K562 (cell line): Measurements from ENCODE around the gene ZNF80. TPM values are rescaled to one million over a fixed set of nuclear protein-coding genes. Genes with fewer than 3 reads are reported as not detected.

Experiments
- ATAC-seq: fragments of 200-7000 bp; cut with Tn5 transposase; 3 replicates; pipeline ENCODE4 v1.9.1; 2020; ENCODE audit warnings: moderate library complexity
- BruUV-seq: library from RNA; stranded (reverse); fragments of 400-500 nt; replicated peaks from 2 replicates; lab custom pipeline; 2021; lab: Mats Ljungman, UMichigan
- CTCF ChIA-PET: fragments of 300-600 bp; formaldehyde crosslinking; extraction: SDS; loops from one replicate; lab custom pipeline; 2021; ENCODE audit warnings: low intra/inter-chr PET ratio; lab: Yijun Ruan, JAX
- POLR2A ChIA-PET: fragments of 300-600, 350-650 bp; sonication (Branson Sonifier 250); formaldehyde crosslinking; extraction: SDS; loops from one replicate; lab custom pipeline; 2021; ENCODE audit warnings: antibody characterized with exemption, inconsistent platforms; lab: Yijun Ruan, JAX
- DNase-seq, 4 experiments: peaks; one replicate each; pipeline versions ENCODE4 v3.0.0 to v3.0.0-alpha.2; 2011 to 2018; ENCODE audit warnings: low spot score in 3 of 4, mixed read lengths in 3 of 4; ENCODE audit errors: extremely low read depth in 1 of 4
- FAIRE-seq: peaks from 2 replicates; lab custom pipeline; 2011; peaks lifted over from hg19 to GRCh38; lab: Jason Lieb, UNC
- H2AFZ ChIP-seq: 2 replicates; pipeline ENCODE4 v1.6.0; 2011; ENCODE audit warnings: low read depth, low read length, control low read depth, inconsistent platforms
- H3K27ac ChIP-seq: fragments of 200-600 bp; 3 replicates; pipeline ENCODE4 v1.8.0; 2011; ENCODE audit warnings: low read depth, mild to moderate bottlenecking, control low read depth, inconsistent platforms, low read length, moderate library complexity, mixed read lengths; ENCODE audit errors: extremely low read depth
- H3K27me3 ChIP-seq, 2 experiments: fragments of 300-600 bp in 1 of 2; 2 replicates in 1 of 2; 3 replicates in 1 of 2; pipeline versions ENCODE4 v1.6.0 to v1.8.0; 2011; ENCODE audit warnings: inconsistent platforms in 2 of 2, low read length in 2 of 2, mild to moderate bottlenecking in 1 of 2, mixed read lengths in 1 of 2, moderate library complexity in 1 of 2; ENCODE audit not compliant: control insufficient read depth in 2 of 2, insufficient read depth in 2 of 2
- H3K36me3 ChIP-seq: fragments of 300-600 bp; 3 replicates; pipeline ENCODE4 v1.8.0; 2011; ENCODE audit warnings: mild to moderate bottlenecking, low read length, inconsistent platforms; ENCODE audit not compliant: control insufficient read depth, insufficient read depth
- H3K4me1 ChIP-seq, 2 experiments: fragments of 200-600 bp in 1 of 2; replicated peaks in 1 of 2; 2 replicates in 1 of 2; 3 replicates in 1 of 2; pipeline versions ENCODE4 v1.5.1 to v1.8.0; 2011; ENCODE audit warnings: inconsistent platforms in 2 of 2, low read length in 2 of 2, mild to moderate bottlenecking in 1 of 2, mixed read lengths in 1 of 2, moderate library complexity in 1 of 2; ENCODE audit not compliant: control insufficient read depth in 2 of 2, insufficient read depth in 2 of 2
- H3K4me2 ChIP-seq: 2 replicates; pipeline ENCODE4 v1.6.1; 2011; ENCODE audit warnings: low read length, control low read depth, inconsistent platforms, mixed read lengths; ENCODE audit not compliant: insufficient read depth
- H3K4me3 ChIP-seq: fragments of 200-600 bp; sonication (generic), shearing (Covaris generic); 2 replicates; pipeline ENCODE4 v1.5.1; 2016; ENCODE audit warnings: control low read depth, inconsistent platforms
- H3K79me2 ChIP-seq: fragments of 200-600 bp; 3 replicates; pipeline ENCODE4 v1.8.0; 2011; ENCODE audit warnings: low read length, inconsistent platforms; ENCODE audit not compliant: control insufficient read depth, insufficient read depth
- H3K9ac ChIP-seq, 2 experiments: 2 replicates each; pipeline versions ENCODE4 v1.6.0 to v1.6.1; 2011; ENCODE audit warnings: low read depth in 2 of 2, low read length in 2 of 2, control low read depth in 1 of 2, inconsistent platforms in 1 of 2, mild to moderate bottlenecking in 1 of 2, mixed read lengths in 1 of 2; ENCODE audit not compliant: insufficient read depth in 1 of 2
- H3K9me1 ChIP-seq: one replicate; pipeline ENCODE4 v1.6.0; 2011; ENCODE audit warnings: inconsistent platforms, mild to moderate bottlenecking, low read length, moderate library complexity; ENCODE audit not compliant: control insufficient read depth, insufficient read depth
- H3K9me3 ChIP-seq: replicated peaks from 2 replicates; pipeline ENCODE4 v1.5.1; 2011; ENCODE audit warnings: low read depth, low read length, inconsistent platforms; ENCODE audit not compliant: control insufficient read depth, insufficient read depth
- H4K20me1 ChIP-seq: replicated peaks from 2 replicates; pipeline ENCODE4 v1.6.1; 2011; ENCODE audit warnings: low read length, inconsistent platforms, mixed read lengths; ENCODE audit not compliant: control insufficient read depth, insufficient read depth
- MCM3 ChIP-seq: fragments of 450-650 bp; IDR thresholded peaks from 2 replicates; pipeline ENCODE4 v1.6.1; 2016
- REST ChIP-seq, 2 experiments: fragments of 450-650 bp; formaldehyde crosslinking in 1 of 2; IDR thresholded peaks; 2 replicates each; pipeline versions ENCODE4 v1.4.0 to v1.6.1; 2014 to 2020; ENCODE audit warnings: mild to moderate bottlenecking in 2 of 2, borderline replicate concordance in 1 of 2, low read depth in 1 of 2
- TEAD1 ChIP-seq, 2 experiments: fragments of 450-650 bp in 1 of 2; sonication (generic) in 1 of 2; formaldehyde crosslinking; IDR thresholded peaks; 2 replicates each; pipeline versions ENCODE4 v1.4.0 to v1.8.0; 2020 to 2022; ENCODE audit warnings: mild to moderate bottlenecking in 2 of 2, missing genetic modification reagents in 1 of 2
- ZNF24 ChIP-seq: fragments of 450-650 bp; IDR thresholded peaks from 2 replicates; pipeline ENCODE4 v1.6.1; 2016
- ZNF395 ChIP-seq: fragments of 200-800 bp; sonication (Bioruptor generic); IDR thresholded peaks from 2 replicates; pipeline ENCODE4 v1.6.1; 2017; ENCODE audit warnings: missing genetic modification characterization, missing compliant biosample characterization
- ZNF445 ChIP-seq: fragments of 250-450 bp; sonication (Bioruptor Pico); IDR thresholded peaks from 2 replicates; pipeline ENCODE4 v1.4.0; 2020; ENCODE audit warnings: low read depth, mild to moderate bottlenecking, moderate library complexity
- ZNF518B ChIP-seq: fragments of 250-450 bp; sonication (Bioruptor Pico); IDR thresholded peaks from 2 replicates; pipeline ENCODE4 v1.5.0; 2021; ENCODE audit warnings: mild to moderate bottlenecking, moderate library complexity
- ZNF780A ChIP-seq: fragments of 250-450 bp; sonication (Bioruptor Pico); IDR thresholded peaks from 2 replicates; pipeline ENCODE4 v1.5.0; 2021; ENCODE audit warnings: mild to moderate bottlenecking
- WGBS: fragments of 100-300 bp; shearing (Covaris generic); methylation state at CpG from one replicate; pipeline ENCODE4 v1.1.6; 2016; ENCODE audit warnings: low coverage, mixed read lengths; ENCODE audit not compliant: insufficient coverage; ENCODE audit errors: missing lambda C conversion rate; 5-methylcytosine and 5-hydroxymethylcytosine counted together
- in situ Hi-C: fragments of 300-500 bp; cut with MboI; formaldehyde crosslinking; loops from 4 replicates; pipeline ENCODE4 v1.15.0; 2018; ENCODE audit warnings: inconsistent platforms, mixed read lengths
- intact Hi-C: fragments of 100-400 bp; cut with micrococcal nuclease; formaldehyde crosslinking; loops from 2 replicates; pipeline ENCODE4 v1.14.2; 2022
- polyA plus RNA-seq, 8 experiments: library from polyadenylated mRNA; depleted of rRNA in 4 of 8; stranded (reverse) in 5 of 8; unstranded in 3 of 8; fragments of >200 nt; fragmentation: Nextera tagmentation in 2 of 8; fragmentation: Illumina TruSeq in 1 of 8; extraction: Ambion mirVana in 2 of 8; extraction: Trizol in 1 of 8; gene quantifications; 2 replicates each; pipeline versions ENCODE4 v1.2.1 to v1.2.3, GENCODE V29; 2011 to 2014; ENCODE audit warnings: inconsistent platforms in 1 of 8, missing spikeins in 1 of 8
- total RNA-seq, 7 experiments: library from RNA; depleted of rRNA in 6 of 7; stranded (reverse); fragments of >200 nt in 6 of 7; fragmentation: Illumina TruSeq in 2 of 7; extraction: Trizol in 2 of 7; gene quantifications; 2 replicates each; pipeline versions ENCODE4 v1.2.1 to v1.2.3, GENCODE V29; 2011 to 2021; ENCODE audit warnings: low replicate concordance in 1 of 7

ZNF80 gene
- total and polyA plus RNA-seq, 9 of the 15 experiments (the other 6 are each of a cell fraction or from before 2014, with no cell fraction given): 0.01 to 0.07 (median 0.04) TPM; not detected in 3

GRCh38 chr3:114274929-114275328 is 37.6 kb upstream of the ZNF80 start (continued):
- no peak for TF ChIP-seq REST (IDR thresholded peaks at IDR 0.05; ENCODE audit: borderline replicate concordance)
- TF ChIP-seq REST (CRISPR knock-in tag; IDR thresholded peaks at IDR 0.05; ENCODE audit: low read depth): no peak

GRCh38 chr3:114272271-114272670 is 34.9 kb upstream of the ZNF80 start:
- WGBS: 0% methylated on average over 1 of the region's 1 CpG
- in situ Hi-C loops: no loop called here
- no peak overlapping the region for H3K9ac ChIP-seq
- no TSS peak for BruUV-seq
- intact Hi-C loops: no loop called here
- ChIA-PET POLR2A (no interaction called here), CTCF (no interaction called here)
- no peaks in the 10 kb centered on the region for H3K27me3 ChIP-seq
- no peak overlapping the region for H3K27ac ChIP-seq
- H3K4me3 ChIP-seq: no peak overlapping the region
- no peak overlapping the region for H2AFZ ChIP-seq
- H3K36me3 ChIP-seq: no peaks in the 10 kb centered on the region
- no peaks in the 10 kb centered on the region for H3K9me3 ChIP-seq
- DNase-seq (no peak), FAIRE-seq (no peak), ATAC-seq (no peak)
- H3K4me2 ChIP-seq: no peak overlapping the region
- H3K79me2 ChIP-seq: no peaks in the 10 kb centered on the region
- H4K20me1 ChIP-seq: no peaks in the 10 kb centered on the region
- H3K9me1 ChIP-seq: no peaks in the 10 kb centered on the region
- no peaks in the 10 kb centered on the region for H3K4me1 ChIP-seq
- TF ChIP-seq ZNF395 (CRISPR knock-in tag) (no peak), ZNF445 (CRISPR knock-in tag) (no peak), ZNF24 (no peak), TEAD1 (CRISPR knock-in tag; IDR thresholded peaks at IDR 0.05) (no peak), MCM3 (no peak), ZNF518B (CRISPR knock-in tag) (no peak), ZNF780A (CRISPR knock-in tag) (no peak)
